ENCODE results near the gene LSS. TPM values are rescaled to one million over a fixed set of nuclear protein-coding genes. Genes with fewer than 3 reads are reported as not detected.

Gene LSS
- polyA plus RNA-seq, 1 donor from 2014 or later: 101 TPM

GRCh38 chr21:46219591-46220239 is 8.9 kb downstream of the LSS start:
- Histone ChIP-seq H3K4me3 (ENCODE audit: low read length) (no peak overlapping the region), H4K20me1 (ENCODE audit: insufficient read depth) (no peaks in the 10 kb centered on the region), H3K27ac (ENCODE audit: low read length) (no peak overlapping the region), H3K9me2 (ENCODE audit: insufficient read depth, low read length) (no peaks in the 10 kb centered on the region), H3K4me2 (ENCODE audit: low read length) (no peak overlapping the region), H3K79me2 (replicated peaks; ENCODE audit: insufficient read depth, low read length) (peaks cover 14% of the 10 kb centered on the region), H3F3A (ENCODE audit: insufficient read depth, low read length, poor library complexity, severe bottlenecking) (no peaks in the 10 kb centered on the region), H3K36me3 (ENCODE audit: insufficient read depth, low read length) (no peaks in the 10 kb centered on the region), H3K9me3 (ENCODE audit: low read length) (no peaks in the 10 kb centered on the region), H3K27me3 (ENCODE audit: insufficient read depth, low read depth, low read length) (no peaks in the 10 kb centered on the region), H2AFZ (ENCODE audit: low read depth, low read length) (no peak overlapping the region), H3K9ac (ENCODE audit: low read length) (no peak overlapping the region)
- TF ChIP-seq CTCF (IDR thresholded peaks at IDR 0.05; ENCODE audit: poor library complexity, severe bottlenecking) (no peak), RAD21 (conservative IDR thresholded peaks at IDR 0.05) (no peak), TAF1 (IDR thresholded peaks at IDR 0.05; ENCODE audit: low read depth) (no peak), MXI1 (conservative IDR thresholded peaks at IDR 0.05; ENCODE audit: poor library complexity, severe bottlenecking) (no peak), SMC3 (conservative IDR thresholded peaks at IDR 0.05; ENCODE audit: poor library complexity) (no peak), EP300 (conservative IDR thresholded peaks at IDR 0.05; ENCODE audit: poor library complexity, severe bottlenecking) (no peak), POLR2AphosphoS5 (IDR thresholded peaks at IDR 0.05) (no peak)
- TF ChIP-seq, protein P1, sequence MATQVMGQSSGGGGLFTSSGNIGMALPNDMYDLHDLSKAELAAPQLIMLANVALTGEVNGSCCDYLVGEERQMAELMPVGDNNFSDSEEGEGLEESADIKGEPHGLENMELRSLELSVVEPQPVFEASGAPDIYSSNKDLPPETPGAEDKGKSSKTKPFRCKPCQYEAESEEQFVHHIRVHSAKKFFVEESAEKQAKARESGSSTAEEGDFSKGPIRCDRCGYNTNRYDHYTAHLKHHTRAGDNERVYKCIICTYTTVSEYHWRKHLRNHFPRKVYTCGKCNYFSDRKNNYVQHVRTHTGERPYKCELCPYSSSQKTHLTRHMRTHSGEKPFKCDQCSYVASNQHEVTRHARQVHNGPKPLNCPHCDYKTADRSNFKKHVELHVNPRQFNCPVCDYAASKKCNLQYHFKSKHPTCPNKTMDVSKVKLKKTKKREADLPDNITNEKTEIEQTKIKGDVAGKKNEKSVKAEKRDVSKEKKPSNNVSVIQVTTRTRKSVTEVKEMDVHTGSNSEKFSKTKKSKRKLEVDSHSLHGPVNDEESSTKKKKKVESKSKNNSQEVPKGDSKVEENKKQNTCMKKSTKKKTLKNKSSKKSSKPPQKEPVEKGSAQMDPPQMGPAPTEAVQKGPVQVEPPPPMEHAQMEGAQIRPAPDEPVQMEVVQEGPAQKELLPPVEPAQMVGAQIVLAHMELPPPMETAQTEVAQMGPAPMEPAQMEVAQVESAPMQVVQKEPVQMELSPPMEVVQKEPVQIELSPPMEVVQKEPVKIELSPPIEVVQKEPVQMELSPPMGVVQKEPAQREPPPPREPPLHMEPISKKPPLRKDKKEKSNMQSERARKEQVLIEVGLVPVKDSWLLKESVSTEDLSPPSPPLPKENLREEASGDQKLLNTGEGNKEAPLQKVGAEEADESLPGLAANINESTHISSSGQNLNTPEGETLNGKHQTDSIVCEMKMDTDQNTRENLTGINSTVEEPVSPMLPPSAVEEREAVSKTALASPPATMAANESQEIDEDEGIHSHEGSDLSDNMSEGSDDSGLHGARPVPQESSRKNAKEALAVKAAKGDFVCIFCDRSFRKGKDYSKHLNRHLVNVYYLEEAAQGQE (IDR thresholded peaks at IDR 0.05; ENCODE audit: borderline replicate concordance): no peak

DNA sequence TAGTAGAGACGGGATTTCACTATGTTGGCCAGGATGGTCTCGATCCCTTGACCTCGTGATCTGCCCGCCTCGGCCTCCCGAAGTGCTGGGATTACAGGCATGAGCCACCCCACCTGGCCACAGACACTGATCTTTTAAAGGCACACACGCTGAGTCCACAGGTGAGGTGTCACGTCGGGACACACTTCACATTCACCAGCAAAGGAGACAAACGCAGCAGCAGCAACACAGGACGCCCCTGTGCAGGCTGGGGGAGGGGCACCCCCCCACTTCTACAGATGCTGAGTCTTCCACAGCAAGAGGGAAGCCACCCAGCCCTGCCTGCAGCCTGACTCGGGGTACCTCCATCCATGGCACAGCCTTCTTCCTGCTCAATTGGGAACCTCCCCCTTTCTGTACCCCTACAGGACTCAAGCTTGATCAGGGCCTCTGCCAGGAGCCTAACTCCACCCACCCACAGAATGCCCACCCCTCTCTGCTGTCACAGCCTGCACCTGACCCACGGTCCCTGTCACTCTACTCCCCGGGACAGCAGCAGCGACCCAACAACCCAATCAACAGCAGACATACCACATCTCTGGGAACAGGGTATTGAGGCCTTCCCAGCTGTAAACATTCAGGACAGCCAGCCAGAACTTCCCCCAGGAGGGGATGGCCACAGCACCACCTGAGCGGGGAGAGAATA is 9.5 kb downstream of the LSS start:
- H3K27me3 ChIP-seq (ENCODE audit: insufficient read depth, low read depth, low read length): no peaks in the 10 kb centered on the region
- H3K9me3 ChIP-seq (ENCODE audit: low read length): no peaks in the 10 kb centered on the region
- peaks cover 10% of the 10 kb centered on the region for H3K79me2 ChIP-seq (replicated peaks; ENCODE audit: insufficient read depth, low read length)
- H2AFZ ChIP-seq (ENCODE audit: low read depth, low read length): no peak overlapping the region
- H3K4me2 ChIP-seq (ENCODE audit: low read length): no peak overlapping the region
- H3K9me2 ChIP-seq (ENCODE audit: insufficient read depth, low read length): no peaks in the 10 kb centered on the region
- H3K4me3 ChIP-seq (ENCODE audit: low read length): no peak overlapping the region
- no peak overlapping the region for H3K27ac ChIP-seq (ENCODE audit: low read length)
- H3K36me3 ChIP-seq (ENCODE audit: insufficient read depth, low read length): no peaks in the 10 kb centered on the region
- TF ChIP-seq RAD21 (conservative IDR thresholded peaks at IDR 0.05) (no peak), EZH2 (IDR thresholded peaks at IDR 0.05; ENCODE audit: borderline replicate concordance, insufficient read depth, low read length, poor library complexity, severe bottlenecking) (no peak), POLR2AphosphoS5 (IDR thresholded peaks at IDR 0.05) (no peak), TAF1 (IDR thresholded peaks at IDR 0.05; ENCODE audit: low read depth) (no peak), MXI1 (conservative IDR thresholded peaks at IDR 0.05; ENCODE audit: poor library complexity, severe bottlenecking) (no peak)
- TF ChIP-seq, protein P1 (IDR thresholded peaks at IDR 0.05; ENCODE audit: borderline replicate concordance): no peak
- no peaks in the 10 kb centered on the region for H3F3A ChIP-seq (ENCODE audit: insufficient read depth, low read length, poor library complexity, severe bottlenecking)
- no peak overlapping the region for H3K9ac ChIP-seq (ENCODE audit: low read length)
- no peaks in the 10 kb centered on the region for H4K20me1 ChIP-seq (ENCODE audit: insufficient read depth)

Measured in neural cell (in vitro differentiated cells).